K562 (cell line): ENCODE data around the gene CFAP54.

Experiments used
- CCNT2 ChIP-seq: IDR thresholded peaks from 2 replicates; pipeline ENCODE4 v1.6.1; 2011; ENCODE audit warnings: borderline replicate concordance, low read depth, mild to moderate bottlenecking, moderate library complexity, mixed read lengths, low read length; ENCODE audit not compliant: insufficient read length; ENCODE audit errors: extremely low read depth
- POLR2AphosphoS5 ChIP-seq: IDR thresholded peaks from 2 replicates; pipeline ENCODE4 v1.6.1; 2011; ENCODE audit warnings: mild to moderate bottlenecking, low read depth, low read length, moderate library complexity; ENCODE audit not compliant: control insufficient read depth, insufficient read depth
- SRSF1 ChIP-seq: fragments of 200-400 bp; formaldehyde crosslinking; IDR thresholded peaks from 2 replicates; pipeline ENCODE4 v1.6.1; 2017; ENCODE audit warnings: mild to moderate bottlenecking, low read depth, low read length, moderate library complexity

DNA sequence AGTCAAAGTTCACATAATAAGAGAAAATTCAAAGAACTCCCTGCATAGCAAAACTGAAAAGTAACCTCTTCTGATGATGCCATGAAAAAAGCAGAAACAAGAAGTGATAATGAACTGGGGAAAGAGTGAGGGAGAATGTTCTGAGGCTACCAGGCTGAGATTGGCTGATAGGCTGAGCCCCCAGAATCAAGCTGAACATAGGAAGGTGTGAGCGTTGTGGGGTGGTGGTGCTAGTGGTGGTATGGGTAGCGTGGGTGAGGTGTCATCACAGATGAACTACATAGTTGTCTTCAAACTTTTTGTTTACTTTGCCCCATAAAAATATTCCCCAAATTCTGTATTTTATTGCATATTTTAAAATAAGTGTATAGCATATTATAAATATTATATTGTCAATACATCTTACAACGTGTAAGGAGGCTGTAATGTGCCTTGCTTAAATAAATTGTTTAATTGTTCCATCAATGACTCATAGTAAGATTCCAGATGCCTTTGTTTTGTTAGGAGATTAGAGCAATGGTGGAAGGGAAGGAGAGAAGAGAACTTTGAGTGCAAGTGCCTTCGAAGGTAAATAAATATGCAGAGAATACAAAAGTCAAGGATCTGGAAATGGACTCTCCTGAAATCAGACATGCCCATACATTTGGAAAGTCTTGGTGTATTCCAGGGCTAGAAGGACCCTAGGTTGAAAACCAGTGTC, 15.8 kb upstream of the CFAP54 start:
- TF ChIP-seq CCNT2 = no peak
- no peak for TF ChIP-seq POLR2AphosphoS5
- no peak for TF ChIP-seq SRSF1
